GM12878 (cell line): ENCODE measurements around the gene CFI. TPM values are rescaled to one million over a fixed set of nuclear protein-coding genes. Genes with fewer than 3 reads are reported as not detected.

ENCODE experiments used
- ATAC-seq: fragments of 200-7000 bp; cut with Tn5 transposase; 3 replicates; pipeline ENCODE4 v1.9.1; 2020; ENCODE audit warnings: mild to moderate bottlenecking, moderate library complexity
- BruUV-seq: library from RNA; stranded (reverse); fragments of 400-500 nt; replicated peaks from 2 replicates; lab custom pipeline; 2021; lab: Mats Ljungman, UMichigan
- CTCF ChIA-PET: fragments of 300-600 bp; sonication (Branson Sonifier 250); formaldehyde crosslinking; extraction: SDS; loops from one replicate; lab custom pipeline; 2021; ENCODE audit warnings: inconsistent platforms; lab: Yijun Ruan, JAX
- POLR2A ChIA-PET: fragments of 350-600 bp; formaldehyde crosslinking; extraction: SDS; loops from one replicate; lab custom pipeline; 2021; ENCODE audit warnings: inconsistent platforms; lab: Charles Lee
- RAD21 ChIA-PET: fragments of 300-600 bp; sonication (Branson Sonifier 250); formaldehyde crosslinking; loops from one replicate; lab custom pipeline; 2023; ENCODE audit warnings: antibody characterized with exemption; ENCODE audit not compliant: unreplicated experiment; lab: Charles Lee
- SMC1A ChIA-PET: fragments of 300-600 bp; sonication (Branson Sonifier 250); formaldehyde crosslinking; loops from one replicate; lab custom pipeline; 2023; ENCODE audit not compliant: unreplicated experiment, uncharacterized antibody; lab: Charles Lee
- DNase-seq: peaks from one replicate; pipeline ENCODE4 v3.0.0-alpha.2; 2011; ENCODE audit warnings: low read depth, low spot score
- FAIRE-seq: peaks from 3 replicates; lab custom pipeline; 2011; peaks lifted over from hg19 to GRCh38; lab: Jason Lieb, UNC
- H2AFZ ChIP-seq: 2 replicates; pipeline ENCODE4 v1.6.0; 2011; ENCODE audit warnings: low read depth, low read length, control low read depth; ENCODE audit not compliant: control insufficient read depth
- H3K27ac ChIP-seq: 2 replicates; pipeline ENCODE4 v1.5.1; 2011; ENCODE audit warnings: control low read depth; ENCODE audit not compliant: control insufficient read depth, insufficient read depth
- H3K27me3 ChIP-seq, 2 experiments: replicated peaks in 1 of 2; 2 replicates each; pipeline versions ENCODE4 v1.6.0 to v1.6.1; 2011; ENCODE audit warnings: low read length in 1 of 2; ENCODE audit not compliant: control insufficient read depth in 2 of 2, insufficient read depth in 2 of 2
- H3K36me3 ChIP-seq, 2 experiments: 2 replicates each; pipeline ENCODE4 v1.5.1; 2011; ENCODE audit warnings: low read length in 1 of 2; ENCODE audit not compliant: control insufficient read depth in 2 of 2, insufficient read depth in 2 of 2
- H3K4me1 ChIP-seq: 2 replicates; pipeline ENCODE4 v1.6.1; 2011; ENCODE audit warnings: mild to moderate bottlenecking, low read length, moderate library complexity, mixed read lengths; ENCODE audit not compliant: control insufficient read depth, insufficient read depth
- H3K4me2 ChIP-seq: 2 replicates; pipeline ENCODE4 v1.6.0; 2011; ENCODE audit warnings: control low read depth; ENCODE audit not compliant: control insufficient read depth, insufficient read depth
- H3K4me3 ChIP-seq: fragments of 200-600 bp; sonication (generic); 2 replicates; pipeline ENCODE4 v1.5.1; 2016
- H3K79me2 ChIP-seq: 2 replicates; pipeline ENCODE4 v1.6.0; 2011; ENCODE audit warnings: low read length; ENCODE audit not compliant: control insufficient read depth, insufficient read depth
- H3K9ac ChIP-seq: 2 replicates; pipeline ENCODE4 v1.8.0; 2011; ENCODE audit warnings: low read length, control low read depth, mixed read lengths; ENCODE audit not compliant: control insufficient read depth, insufficient read depth
- H3K9me3 ChIP-seq: replicated peaks from 3 replicates; pipeline ENCODE4 v1.5.1; 2011; ENCODE audit warnings: mild to moderate bottlenecking, low read length; ENCODE audit not compliant: control insufficient read depth, insufficient read depth
- H4K20me1 ChIP-seq: 2 replicates; pipeline ENCODE4 v1.6.0; 2011; ENCODE audit not compliant: control insufficient read depth, insufficient read depth
- ATF2 ChIP-seq: IDR thresholded peaks from 2 replicates; pipeline ENCODE4 v1.6.1; 2012; ENCODE audit warnings: low read length, inconsistent platforms
- FOXM1 ChIP-seq: IDR thresholded peaks from 2 replicates; pipeline ENCODE4 v1.6.1; 2012; ENCODE audit warnings: low read depth, mild to moderate bottlenecking, inconsistent platforms, low read length, moderate library complexity
- MYC ChIP-seq: IDR thresholded peaks from 2 replicates; pipeline ENCODE4 v1.6.1; 2011; ENCODE audit warnings: mild to moderate bottlenecking, low read length, moderate library complexity, inconsistent platforms; ENCODE audit not compliant: insufficient read depth, insufficient replicate concordance, insufficient read length, severe bottlenecking
- PKNOX1 ChIP-seq: fragments of 450-650 bp; IDR thresholded peaks from 2 replicates; pipeline ENCODE4 v1.6.1; 2016; ENCODE audit warnings: mild to moderate bottlenecking
- PML ChIP-seq: IDR thresholded peaks from 2 replicates; pipeline ENCODE4 v1.6.1; 2012; ENCODE audit warnings: low read length, inconsistent platforms
- SIN3A ChIP-seq: IDR thresholded peaks from 2 replicates; pipeline ENCODE4 v1.6.1; 2012; ENCODE audit warnings: low read depth, low read length, improper control_type of control experiment
- SRF ChIP-seq, 2 experiments: IDR thresholded peaks; 2 replicates each; pipeline ENCODE4 v1.6.1; 2011; ENCODE audit warnings: low read depth in 2 of 2, low read length in 2 of 2, mild to moderate bottlenecking in 1 of 2, moderate library complexity in 1 of 2
- YBX1 ChIP-seq: fragments of 450-650 bp; IDR thresholded peaks from 2 replicates; pipeline ENCODE4 v1.6.1; 2016; ENCODE audit warnings: antibody characterized with exemption
- ZZZ3 ChIP-seq: IDR thresholded peaks from 2 replicates; pipeline ENCODE4 v1.6.1; 2011; ENCODE audit warnings: low read depth; ENCODE audit not compliant: control insufficient read depth, insufficient read length
- WGBS: methylation state at CpG from one replicate; pipeline ENCODE4 v1.1.6; 2016; ENCODE audit warnings: low lambda C conversion rate; ENCODE audit not compliant: insufficient replicate concordance, insufficient coverage; ENCODE audit errors: missing lambda C conversion rate; 5-methylcytosine and 5-hydroxymethylcytosine counted together
- in situ Hi-C: fragments of 300-500 bp; cut with MboI; formaldehyde crosslinking; loops from 9 replicates; pipeline ENCODE4 v1.14.3; 2018; ENCODE audit warnings: mixed read lengths
- intact Hi-C: fragments of 100-400 bp; cut with micrococcal nuclease; formaldehyde crosslinking; loops from one replicate; pipeline ENCODE4 v1.14.2; 2022; ENCODE audit not compliant: unreplicated experiment
- polyA plus RNA-seq, 11 experiments: library from polyadenylated mRNA; depleted of rRNA in 4 of 11; unstranded in 6 of 11; stranded (reverse) in 5 of 11; fragments of >200 nt; fragmentation: Nextera tagmentation in 4 of 11; fragmentation: Illumina TruSeq in 1 of 11; extraction: Ambion mirVana in 4 of 11; extraction: Trizol in 1 of 11; gene quantifications; 1 replicate in 1 of 11; 2 replicates in 10 of 11; pipeline versions ENCODE4 v1.2.1 to v1.2.3, GENCODE V29; 2011 to 2016; ENCODE audit warnings: inconsistent platforms in 2 of 11, missing spikeins in 2 of 11, low read depth in 1 of 11
- total RNA-seq, 4 experiments: library from RNA; depleted of rRNA in 3 of 4; stranded (reverse); fragments of >200 nt in 3 of 4; fragmentation: Illumina TruSeq in 1 of 4; extraction: Trizol in 1 of 4; gene quantifications; 2 replicates each; pipeline versions ENCODE4 v1.2.1 to v1.2.3, GENCODE V29; 2013 to 2021
- TF ChIP-seq, protein P1 (sequence below): fragments of 450-650 bp; formaldehyde crosslinking; IDR thresholded peaks from 2 replicates; pipeline ENCODE4 v1.4.0; 2022; ENCODE audit warnings: mild to moderate bottlenecking, moderate library complexity

The CFI gene
- total and polyA plus RNA-seq, 10 of the 15 experiments (the other 5 are each of a cell fraction or from before 2014, with no cell fraction given) = 0.15 to 0.28 TPM; not detected in 8

- Histone ChIP-seq H3K9ac (no peak overlapping the region), H3K4me1 (no peaks in the 10 kb centered on the region), H3K9me3 (no peaks in the 10 kb centered on the region), H3K4me3 (no peak overlapping the region), H3K79me2 (no peaks in the 10 kb centered on the region), H3K27ac (no peak overlapping the region), H3K27me3 (no peaks in the 10 kb centered on the region), H2AFZ (no peak overlapping the region), H4K20me1 (no peaks in the 10 kb centered on the region), H3K4me2 (no peak overlapping the region), H3K36me3 (no peaks in the 10 kb centered on the region)
- WGBS = 62% methylated on average over 7 of the region's 7 CpGs
- CTCF ChIA-PET = interaction anchor here (1.6 to 2.0 kb wide), 2 partner anchors 32 to 89 kb away, joined by 3 to 4 read pairs; no protein-coding TSS in a partner anchor
- TF ChIP-seq PKNOX1 (peak; percentile 28; the same call in 1 of the 2 replicates), SIN3A (no peak)
- RAD21 ChIA-PET = interaction anchor here (1.1 kb wide), 1 partner anchor 32 kb away, joined by 3 read pairs; no protein-coding TSS in a partner anchor
- ATAC-seq (no peak), FAIRE-seq (no peak), DNase-seq (no peak)
- BruUV-seq = no TSS peak
- in situ Hi-C loops (no loop called here), intact Hi-C loops (no loop called here)
- POLR2A ChIA-PET = no interaction called here
- SMC1A ChIA-PET = no interaction called here
These were observed 66.0 kb downstream of the CFI start for GRCh38 chr4:109735566-109736365.

- Histone ChIP-seq H3K79me2 (peaks cover 5% of the 10 kb centered on the region), H3K9me3 (no peaks in the 10 kb centered on the region), H3K4me3 (no peak overlapping the region), H3K27me3 (no peaks in the 10 kb centered on the region), H3K36me3 (no peaks in the 10 kb centered on the region), H3K9ac (no peak overlapping the region), H3K4me1 (no peaks in the 10 kb centered on the region), H3K4me2 (no peak overlapping the region), H4K20me1 (no peaks in the 10 kb centered on the region), H2AFZ (no peak overlapping the region), H3K27ac (no peak overlapping the region)
- no TSS peak for BruUV-seq
- FAIRE-seq = no peak
- intact Hi-C loops (no loop called here), in situ Hi-C loops (no loop called here)
- CTCF ChIA-PET = no interaction called here
- no peak for ATAC-seq
- RAD21 ChIA-PET = no interaction called here
- DNase-seq = no peak
- 55% methylated on average over 5 of the region's 5 CpGs for WGBS
- SMC1A ChIA-PET = interaction anchor here (1.0 kb wide), 1 partner anchor 43 kb away, joined by 5 read pairs; no protein-coding TSS in a partner anchor
- POLR2A ChIA-PET = no interaction called here
- TF ChIP-seq ZZZ3 (no peak), FOXM1 (no peak), YBX1 (no peak), MYC (no peak), ATF2 (no peak), SRF (IDR thresholded peaks at IDR 0.05; ENCODE audit: low read depth in 2 of 2, low read length in 2 of 2) (no peak), PML (no peak)
- TF ChIP-seq, protein P1, sequence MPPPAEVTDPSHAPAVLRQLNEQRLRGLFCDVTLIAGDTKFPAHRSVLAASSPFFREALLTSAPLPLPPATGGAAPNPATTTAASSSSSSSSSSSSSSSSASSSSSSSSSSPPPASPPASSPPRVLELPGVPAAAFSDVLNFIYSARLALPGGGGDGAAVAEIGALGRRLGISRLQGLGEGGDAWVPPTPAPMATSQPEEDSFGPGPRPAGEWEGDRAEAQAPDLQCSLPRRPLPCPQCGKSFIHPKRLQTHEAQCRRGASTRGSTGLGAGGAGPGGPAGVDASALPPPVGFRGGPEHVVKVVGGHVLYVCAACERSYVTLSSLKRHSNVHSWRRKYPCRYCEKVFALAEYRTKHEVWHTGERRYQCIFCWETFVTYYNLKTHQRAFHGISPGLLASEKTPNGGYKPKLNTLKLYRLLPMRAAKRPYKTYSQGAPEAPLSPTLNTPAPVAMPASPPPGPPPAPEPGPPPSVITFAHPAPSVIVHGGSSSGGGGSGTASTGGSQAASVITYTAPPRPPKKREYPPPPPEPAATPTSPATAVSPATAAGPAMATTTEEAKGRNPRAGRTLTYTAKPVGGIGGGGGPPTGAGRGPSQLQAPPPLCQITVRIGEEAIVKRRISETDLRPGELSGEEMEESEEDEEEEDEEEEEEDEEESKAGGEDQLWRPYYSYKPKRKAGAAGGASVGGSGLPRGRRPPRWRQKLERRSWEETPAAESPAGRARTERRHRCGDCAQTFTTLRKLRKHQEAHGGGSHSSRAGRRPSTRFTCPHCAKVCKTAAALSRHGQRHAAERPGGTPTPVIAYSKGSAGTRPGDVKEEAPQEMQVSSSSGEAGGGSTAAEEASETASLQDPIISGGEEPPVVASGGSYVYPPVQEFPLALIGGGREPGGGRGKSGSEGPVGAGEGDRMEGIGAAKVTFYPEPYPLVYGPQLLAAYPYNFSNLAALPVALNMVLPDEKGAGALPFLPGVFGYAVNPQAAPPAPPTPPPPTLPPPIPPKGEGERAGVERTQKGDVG = no peak
These were observed 68.1 kb downstream of the CFI start for GRCh38 chr4:109733728-109734127.
